Activated CD8-positive, alpha-beta T cell treated with anti-CD3 and anti-CD28 coated beads, Interleukin-2, amount 10 ng/mL, durations not matched to agents 7 days and 5 days (primary cell): ENCODE data around the gene RAD52. TPM values are rescaled to one million over a fixed set of nuclear protein-coding genes. Genes with fewer than 3 reads are reported as not detected.
A peak's percentile ranks its signal among the peaks of the same experiment; 100 is the strongest.

Source experiments
- ATAC-seq: fragments of 150-1000 bp; cut with Tn5 transposase; one replicate; pipeline ENCODE4 v1.10.0; 2021; ENCODE audit warnings: moderate library complexity
- CTCF ChIA-PET: fragments of 350-600 bp; sonication (Branson Sonifier 250); formaldehyde crosslinking; loops from one replicate; lab custom pipeline; 2021; ENCODE audit warnings: antibody characterized with exemption; lab: Charles Lee
- POLR2A ChIA-PET: fragments of 350-600 bp; sonication (Branson Sonifier 250); formaldehyde crosslinking; loops from one replicate; lab custom pipeline; 2021; ENCODE audit warnings: antibody characterized with exemption; lab: Charles Lee
- DNase-seq: peaks from one replicate; pipeline ENCODE4 v3.0.0-alpha.2; 2020
- H3K27ac Mint-ChIP-seq: one replicate; pipeline ENCODE4 v1.8.0; 2021; ENCODE audit warnings: mild to moderate bottlenecking, mixed read lengths
- H3K27me3 Mint-ChIP-seq: one replicate; pipeline ENCODE4 v1.8.0; 2021; ENCODE audit warnings: low read depth, mixed read lengths
- H3K36me3 Mint-ChIP-seq: one replicate; pipeline ENCODE4 v1.8.0; 2021; ENCODE audit warnings: low read depth, mixed read lengths
- H3K4me1 Mint-ChIP-seq: one replicate; pipeline ENCODE4 v1.8.0; 2021; ENCODE audit warnings: low read depth, mixed read lengths
- H3K4me3 Mint-ChIP-seq: one replicate; pipeline ENCODE4 v1.8.0; 2021; ENCODE audit warnings: mild to moderate bottlenecking, mixed read lengths
- H3K9me3 Mint-ChIP-seq: one replicate; pipeline ENCODE4 v1.8.0; 2022; ENCODE audit warnings: mixed read lengths; ENCODE audit not compliant: insufficient read depth
- total RNA-seq, 2 experiments: library from RNA; stranded (reverse); gene quantifications; one replicate each; pipeline ENCODE4 v1.2.3, GENCODE V29; 2021

Gene RAD52
- total RNA-seq, 2 experiments from 2014 or later = 19.3 to 20.9 TPM

GRCh38 chr12:912466-913235, 36.8 kb downstream of the RAD52 start:
- ChIA-PET POLR2A (no interaction called here), CTCF (interaction anchor here (0.8 kb wide), 1 partner anchor 41 kb away, joined by 3 read pairs; no protein-coding TSS in a partner anchor)
- no peak overlapping the region for H3K27ac Mint-ChIP-seq
- H3K27me3 Mint-ChIP-seq = no peaks in the 10 kb centered on the region
- DNase-seq (no peak), ATAC-seq (no peak)
- no peak overlapping the region for H3K4me3 Mint-ChIP-seq
- H3K36me3 Mint-ChIP-seq = peaks cover 75% of the 10 kb centered on the region
- H3K9me3 Mint-ChIP-seq = no peaks in the 10 kb centered on the region
- H3K4me1 Mint-ChIP-seq = peaks cover 31% of the 10 kb centered on the region

- ATAC-seq (no peak), DNase-seq (no peak)
- Mint-ChIP-seq H3K36me3 (peaks cover 75% of the 10 kb centered on the region), H3K4me3 (no peak overlapping the region), H3K27me3 (no peaks in the 10 kb centered on the region), H3K27ac (no peak overlapping the region), H3K4me1 (peaks cover 28% of the 10 kb centered on the region), H3K9me3 (no peaks in the 10 kb centered on the region)
- ChIA-PET POLR2A (no interaction called here), CTCF (interaction anchor here (1.3 kb wide), 1 partner anchor 672 kb away, joined by 3 read pairs; no protein-coding TSS in a partner anchor)
Observed at GRCh38 chr12:911191-911826, 38.2 kb downstream of the RAD52 start.

DNA sequence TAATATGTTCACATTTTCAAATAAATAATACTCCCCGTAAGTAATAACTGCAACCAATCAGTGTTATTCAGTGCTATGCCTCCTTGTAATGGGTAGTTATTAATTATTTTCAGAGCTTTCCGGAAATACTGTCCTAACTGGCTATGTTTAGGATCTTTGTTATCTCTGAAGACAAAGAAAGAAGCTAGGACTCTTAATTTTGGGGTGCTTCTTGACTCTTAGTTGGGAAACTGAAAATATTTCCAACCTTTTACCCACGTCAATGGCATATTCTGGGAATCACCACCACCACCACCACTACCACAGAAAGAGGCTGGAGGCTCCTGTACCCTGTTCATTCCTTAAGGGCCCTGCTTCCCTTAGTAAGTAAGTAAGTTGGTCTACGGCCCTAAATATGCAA, 39.1 kb downstream of the RAD52 start:
- H3K27ac Mint-ChIP-seq = peak overlapping the region; percentile 41
- H3K4me3 Mint-ChIP-seq = no peak overlapping the region
- no peaks in the 10 kb centered on the region for H3K27me3 Mint-ChIP-seq
- H3K36me3 Mint-ChIP-seq = peaks cover 79% of the 10 kb centered on the region
- no peak for ATAC-seq
- H3K9me3 Mint-ChIP-seq = no peaks in the 10 kb centered on the region
- ChIA-PET POLR2A (no interaction called here), CTCF (interaction anchor here (0.8 kb wide), 1 partner anchor 182 kb away, joined by 3 read pairs; no protein-coding TSS in a partner anchor)
- peaks cover 29% of the 10 kb centered on the region for H3K4me1 Mint-ChIP-seq
- no peak for DNase-seq

DNA sequence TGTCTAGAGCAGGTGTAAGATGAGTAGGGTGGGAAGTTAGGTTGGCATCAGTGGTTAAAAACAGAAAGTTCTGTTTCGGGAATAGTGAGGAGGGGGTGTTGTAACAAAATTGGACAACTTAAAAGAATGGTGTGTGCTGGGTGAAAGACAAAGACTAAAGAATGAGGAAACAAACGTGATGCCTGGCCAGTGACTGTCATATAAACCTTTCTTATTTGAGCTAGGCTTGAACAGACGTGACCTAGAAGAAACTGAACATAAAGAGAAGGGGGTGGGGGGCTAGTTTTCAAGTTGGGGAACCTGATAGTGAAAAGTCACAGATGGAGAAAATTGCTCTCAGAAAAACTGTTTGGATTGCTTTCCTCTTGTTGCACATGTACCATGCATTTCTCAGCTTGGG, 39.6 kb downstream of the RAD52 start:
- ATAC-seq (no peak), DNase-seq (no peak)
- Mint-ChIP-seq H3K27me3 (no peaks in the 10 kb centered on the region), H3K27ac (peak overlapping the region; percentile 66), H3K4me3 (no peak overlapping the region), H3K36me3 (peaks cover 78% of the 10 kb centered on the region), H3K9me3 (no peaks in the 10 kb centered on the region), H3K4me1 (peaks cover 29% of the 10 kb centered on the region)
- ChIA-PET CTCF (interaction anchor here (0.8 kb wide), 1 partner anchor 40 kb away, joined by 3 read pairs; the partner anchor contains the start of gene RAD52), POLR2A (no interaction called here)

DNA sequence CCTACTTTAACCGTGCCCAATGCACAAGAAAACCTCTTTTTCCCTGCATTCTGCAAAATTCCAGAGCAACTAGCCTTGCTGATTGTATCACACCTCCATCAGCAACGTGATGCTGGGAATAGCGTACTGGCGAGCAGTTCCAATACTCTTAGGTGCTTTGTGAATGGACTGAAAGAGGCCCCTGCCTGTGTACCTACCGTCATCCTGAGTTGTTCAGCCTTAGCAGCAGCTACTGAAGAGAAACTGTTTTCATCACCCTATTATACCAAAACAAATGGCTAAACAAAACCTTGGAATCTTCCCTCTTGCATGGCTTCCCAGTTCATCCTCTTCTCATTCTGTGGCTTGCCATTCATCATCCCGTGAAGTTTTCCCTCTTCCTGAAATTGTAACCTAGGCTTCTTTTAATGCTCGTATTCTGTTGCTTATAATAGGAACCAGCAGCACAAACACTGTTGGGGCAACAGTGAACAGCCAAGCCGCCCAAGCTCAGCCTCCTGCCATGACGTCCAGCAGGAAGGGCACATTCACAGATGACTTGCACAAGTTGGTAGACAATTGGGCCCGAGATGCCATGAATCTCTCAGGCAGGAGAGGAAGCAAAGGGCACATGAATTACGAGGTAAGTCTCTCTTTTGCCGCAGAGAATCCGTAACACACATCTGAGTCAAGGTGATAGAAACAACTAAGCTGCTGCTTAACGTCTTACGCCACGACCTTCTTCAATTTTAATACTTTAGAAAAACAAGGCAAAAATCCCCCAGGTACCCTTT, 41.9 kb downstream of the RAD52 start:
- H3K27ac Mint-ChIP-seq = peak overlapping the region; percentile 8
- POLR2A ChIA-PET = no interaction called here
- peaks cover 77% of the 10 kb centered on the region for H3K36me3 Mint-ChIP-seq
- CTCF ChIA-PET = interaction anchor here (1.0 to 1.1 kb wide), 3 partner anchors 13 to 676 kb away, joined by 3 read pairs; no protein-coding TSS in a partner anchor
- H3K27me3 Mint-ChIP-seq = no peaks in the 10 kb centered on the region
- no peaks in the 10 kb centered on the region for H3K9me3 Mint-ChIP-seq
- H3K4me1 Mint-ChIP-seq = peaks cover 38% of the 10 kb centered on the region
- H3K4me3 Mint-ChIP-seq = no peak overlapping the region
- no peak for ATAC-seq
- DNase-seq = no peak

- CTCF ChIA-PET = interaction anchor here (1.0 to 2.2 kb wide), 7 partner anchors 9 to 677 kb away, joined by 3 to 6 read pairs (median 4); partner anchors contain the start of gene RAD52
- ATAC-seq (no peak), DNase-seq (no peak)
- no peaks in the 10 kb centered on the region for H3K9me3 Mint-ChIP-seq
- H3K27me3 Mint-ChIP-seq = no peaks in the 10 kb centered on the region
- peak overlapping the region; percentile 34 for H3K4me3 Mint-ChIP-seq
- H3K36me3 Mint-ChIP-seq = peaks cover 80% of the 10 kb centered on the region
- POLR2A ChIA-PET = no interaction called here
- peak overlapping the region; percentile 60 for H3K27ac Mint-ChIP-seq
- H3K4me1 Mint-ChIP-seq = peaks cover 42% of the 10 kb centered on the region
Observed at GRCh38 chr12:906062-906585, 43.4 kb downstream of the RAD52 start.

DNA sequence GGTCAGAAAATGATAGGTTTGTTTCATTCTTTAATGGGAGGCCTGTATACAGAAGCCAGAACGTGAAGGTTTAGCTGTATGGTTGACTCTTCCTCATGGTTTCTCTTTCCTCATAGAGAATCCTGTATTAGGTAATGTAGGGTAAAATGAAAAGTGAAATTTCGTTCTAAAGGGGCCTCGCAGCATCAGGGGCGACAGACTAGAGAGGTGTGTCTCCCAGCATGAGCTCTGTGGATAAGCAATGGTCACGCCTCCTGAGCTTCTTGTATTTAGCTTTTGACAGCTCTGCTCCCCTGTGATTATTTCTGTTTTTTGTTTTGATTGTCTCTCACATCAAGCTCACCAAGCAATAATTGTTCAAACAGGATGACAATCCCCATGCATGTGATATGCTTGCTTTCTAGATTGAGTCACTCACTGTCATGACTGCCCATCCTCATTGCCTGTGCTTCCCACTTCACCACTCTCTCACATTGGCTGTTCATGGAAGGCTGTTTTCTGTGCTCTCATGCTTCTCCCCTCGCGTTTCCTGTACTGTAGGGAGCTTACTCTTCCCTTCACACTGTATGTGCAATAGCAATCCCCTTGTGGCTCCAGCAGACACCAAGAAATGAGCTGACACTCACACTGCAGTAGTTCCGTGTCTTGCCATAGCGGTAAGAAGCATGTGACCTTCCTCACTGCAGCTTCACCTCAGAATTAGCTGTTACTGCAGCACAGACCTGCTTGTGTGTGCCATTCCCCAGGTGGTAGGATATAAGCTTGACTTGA, 44.0 kb downstream of the RAD52 start:
- ChIA-PET CTCF (interaction anchor here (1.0 to 2.2 kb wide), 7 partner anchors 8 to 678 kb away, joined by 3 to 6 read pairs (median 4); partner anchors contain the start of gene RAD52), POLR2A (no interaction called here)
- H3K36me3 Mint-ChIP-seq = peaks cover 83% of the 10 kb centered on the region
- H3K9me3 Mint-ChIP-seq = no peaks in the 10 kb centered on the region
- peak overlapping the region; percentile 34 for H3K4me3 Mint-ChIP-seq
- peak; percentile 35 for DNase-seq
- peaks cover 42% of the 10 kb centered on the region for H3K4me1 Mint-ChIP-seq
- no peaks in the 10 kb centered on the region for H3K27me3 Mint-ChIP-seq
- peak overlapping the region; percentile 60 for H3K27ac Mint-ChIP-seq
- peak; percentile 66 for ATAC-seq

- Mint-ChIP-seq H3K4me3 (no peak overlapping the region), H3K9me3 (no peaks in the 10 kb centered on the region), H3K36me3 (peaks cover 77% of the 10 kb centered on the region), H3K27me3 (no peaks in the 10 kb centered on the region), H3K27ac (peak overlapping the region; percentile 34), H3K4me1 (peaks cover 42% of the 10 kb centered on the region)
- ATAC-seq (no peak), DNase-seq (no peak)
- ChIA-PET POLR2A (no interaction called here), CTCF (interaction anchor here (2.2 kb wide), 1 partner anchor 13 kb away, joined by 6 read pairs; no protein-coding TSS in a partner anchor)
Observed at GRCh38 chr12:904010-904414, 45.5 kb downstream of the RAD52 start.

GRCh38 chr12:903055-903454, 46.4 kb downstream of the RAD52 start:
- H3K9me3 Mint-ChIP-seq = no peaks in the 10 kb centered on the region
- no peaks in the 10 kb centered on the region for H3K27me3 Mint-ChIP-seq
- DNase-seq (no peak), ATAC-seq (no peak)
- H3K4me1 Mint-ChIP-seq = peaks cover 42% of the 10 kb centered on the region
- ChIA-PET POLR2A (no interaction called here), CTCF (no interaction called here)
- no peak overlapping the region for H3K4me3 Mint-ChIP-seq
- peak overlapping the region; percentile 21 for H3K27ac Mint-ChIP-seq
- peaks cover 77% of the 10 kb centered on the region for H3K36me3 Mint-ChIP-seq

- DNase-seq = no peak
- ATAC-seq = no peak
- Mint-ChIP-seq H3K4me3 (no peak overlapping the region), H3K4me1 (peaks cover 42% of the 10 kb centered on the region), H3K9me3 (no peaks in the 10 kb centered on the region), H3K27ac (no peak overlapping the region), H3K36me3 (peaks cover 76% of the 10 kb centered on the region), H3K27me3 (no peaks in the 10 kb centered on the region)
- ChIA-PET CTCF (no interaction called here), POLR2A (no interaction called here)
Observed at GRCh38 chr12:902581-902980, 46.9 kb downstream of the RAD52 start.

GRCh38 chr12:897386-897785, 52.1 kb downstream of the RAD52 start:
- H3K36me3 Mint-ChIP-seq = peaks cover 60% of the 10 kb centered on the region
- H3K4me3 Mint-ChIP-seq = no peak overlapping the region
- no peak for ATAC-seq
- no peak overlapping the region for H3K27ac Mint-ChIP-seq
- H3K4me1 Mint-ChIP-seq = peaks cover 3% of the 10 kb centered on the region
- DNase-seq = no peak
- CTCF ChIA-PET = interaction anchor here (1.3 to 1.8 kb wide), 2 partner anchors 8 to 327 kb away, joined by 4 to 7 read pairs; no protein-coding TSS in a partner anchor
- POLR2A ChIA-PET = no interaction called here
- H3K27me3 Mint-ChIP-seq = no peaks in the 10 kb centered on the region
- H3K9me3 Mint-ChIP-seq = no peaks in the 10 kb centered on the region
